ENCODE data around the gene SLC15A3.
A peak's percentile ranks its signal among the peaks of the same experiment; 100 is the strongest.
"Not testable (repeated sequence)": the region's sequence is repeated elsewhere in the genome, so short reads cannot be mapped to it uniquely, and the experiment has no call there.

SLC15A3 gene

DNA sequence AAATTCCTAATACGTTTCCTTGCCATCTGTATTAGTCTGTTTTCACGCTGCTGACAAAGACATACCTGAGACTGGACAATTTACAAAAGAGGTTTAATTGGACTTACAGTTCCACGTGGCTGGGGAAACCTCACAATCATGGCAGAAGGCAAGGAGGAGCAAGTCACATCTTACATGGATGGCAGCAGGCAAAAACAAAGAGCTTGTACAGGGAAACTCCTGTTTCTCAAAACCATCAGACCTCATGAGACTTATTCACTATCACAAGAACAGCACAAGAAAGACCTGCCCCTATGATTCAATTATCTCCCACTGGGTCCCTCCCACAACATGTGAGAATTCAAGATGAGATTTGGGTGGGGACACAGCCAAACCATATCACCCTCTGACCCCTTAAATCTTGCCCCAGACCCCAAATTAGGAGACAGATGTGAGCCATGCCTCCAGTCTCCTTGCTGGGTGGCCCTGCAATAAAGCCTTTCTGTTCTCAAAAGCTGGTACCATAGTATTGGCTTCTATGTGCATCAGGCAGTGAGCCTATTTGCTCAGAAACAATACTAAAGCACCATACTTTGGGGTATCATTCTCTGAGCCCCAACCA is 42.2 kb downstream of the SLC15A3 start:
- Mint-ChIP-seq H3K36me3 (ENCODE audit: insufficient read depth) (peaks cover 15% of the 10 kb centered on the region), H3K27ac (peak overlapping the region in 1 of 2 donors; percentile 28), H3K4me1 (ENCODE audit: low read depth in 2 of 2) (peaks cover 40 to 51% of the 10 kb centered on the region in 2 donors)
- not testable (repeated sequence) for H3K9me3 Mint-ChIP-seq; H3K4me3 Mint-ChIP-seq; H3K27me3 Mint-ChIP-seq; DNase-seq; ATAC-seq (replicated peaks)

DNA sequence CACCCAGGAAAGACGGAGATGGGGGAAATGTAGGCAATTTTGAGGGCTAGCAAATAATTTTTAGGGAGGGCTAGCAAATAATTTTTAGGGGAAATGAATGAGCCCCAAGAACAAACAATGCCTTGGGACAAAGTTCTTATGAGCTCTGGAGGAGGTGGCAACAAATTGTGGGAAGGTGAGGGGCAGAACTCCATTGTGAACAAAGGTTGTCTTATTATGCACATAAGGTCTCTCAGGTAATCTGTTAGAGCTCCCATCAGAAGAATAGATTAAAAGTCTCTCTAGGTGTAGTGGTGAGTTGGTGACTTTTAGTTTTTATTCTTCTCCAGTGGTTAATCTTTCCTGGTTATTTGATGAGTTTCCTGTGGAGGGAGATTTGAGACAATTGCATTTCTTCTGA is 43.2 kb downstream of the SLC15A3 start:
- Mint-ChIP-seq H3K27ac (no peak overlapping the region), H3K9me3 (no peaks in the 10 kb centered on the region), H3K4me1 (ENCODE audit: low read depth in 2 of 2) (peaks cover 40 to 54% of the 10 kb centered on the region in 2 donors), H3K4me3 (no peak overlapping the region), H3K36me3 (ENCODE audit: insufficient read depth) (peaks cover 13% of the 10 kb centered on the region), H3K27me3 (no peaks in the 10 kb centered on the region)
- DNase-seq (no peak), ATAC-seq (replicated peaks) (no peak)

DNA sequence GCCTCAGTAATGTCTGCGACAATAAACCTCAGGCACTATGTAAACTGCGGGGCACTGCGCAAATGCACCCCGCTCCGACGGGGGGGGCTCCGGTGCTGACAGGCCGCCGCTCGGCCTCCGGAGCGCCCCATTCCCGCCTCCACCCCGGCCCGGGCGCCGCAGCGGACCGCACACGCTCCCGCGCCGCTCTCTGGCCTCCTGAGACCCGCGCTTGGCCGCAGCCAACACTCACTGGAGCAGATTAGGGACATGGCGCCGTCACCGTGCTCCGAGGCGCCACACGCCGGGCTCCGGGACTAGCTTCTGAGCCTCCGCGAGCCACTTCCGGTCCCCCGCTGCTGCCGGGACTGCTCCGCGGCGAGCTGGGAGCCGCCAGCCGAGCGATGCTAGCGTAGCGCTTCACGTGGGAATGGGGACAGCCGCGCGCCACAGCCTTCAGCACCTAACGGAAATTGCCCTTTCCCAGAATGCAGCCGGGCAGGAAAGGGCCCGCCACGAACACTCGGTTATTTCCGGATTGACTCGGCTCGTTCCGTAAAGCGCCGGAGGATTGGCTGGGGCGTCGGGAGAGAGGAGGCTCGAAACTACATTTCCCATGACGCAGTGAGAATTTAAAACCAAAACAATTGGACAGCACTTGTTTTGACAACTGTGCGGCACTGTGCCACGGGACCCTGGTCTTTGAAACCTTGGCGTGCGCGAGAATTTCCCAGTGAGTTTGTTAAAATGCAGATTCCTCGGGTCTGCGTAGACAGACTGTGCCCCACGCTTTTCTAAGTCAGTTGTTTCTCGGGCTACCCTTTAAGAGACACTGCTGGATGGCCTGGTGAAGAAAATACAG is 45.6 kb downstream of the SLC15A3 start, which contains the start of gene PRPF19:
Gene PRPF19 (minus strand): TSS at position 454 of the 841 bp plus-strand sequence. CDS start 203 bp downstream, at position 251.
- Mint-ChIP-seq H3K27ac (peak within 1 kb of the TSS; percentile 93), H3K4me1 (ENCODE audit: low read depth in 2 of 2) (peaks cover 29 to 41% of the 10 kb centered on the region in 2 donors), H3K4me3 (peak within 1 kb of the TSS; percentile 93 to 95), H3K9me3 (no peaks in the 10 kb centered on the region), H3K27me3 (no peaks in the 10 kb centered on the region), H3K36me3 (ENCODE audit: insufficient read depth) (peaks cover 18% of the 10 kb centered on the region)
- DNase-seq (peak; percentile 100), ATAC-seq (replicated peaks) (peak; percentile 88)

DNA sequence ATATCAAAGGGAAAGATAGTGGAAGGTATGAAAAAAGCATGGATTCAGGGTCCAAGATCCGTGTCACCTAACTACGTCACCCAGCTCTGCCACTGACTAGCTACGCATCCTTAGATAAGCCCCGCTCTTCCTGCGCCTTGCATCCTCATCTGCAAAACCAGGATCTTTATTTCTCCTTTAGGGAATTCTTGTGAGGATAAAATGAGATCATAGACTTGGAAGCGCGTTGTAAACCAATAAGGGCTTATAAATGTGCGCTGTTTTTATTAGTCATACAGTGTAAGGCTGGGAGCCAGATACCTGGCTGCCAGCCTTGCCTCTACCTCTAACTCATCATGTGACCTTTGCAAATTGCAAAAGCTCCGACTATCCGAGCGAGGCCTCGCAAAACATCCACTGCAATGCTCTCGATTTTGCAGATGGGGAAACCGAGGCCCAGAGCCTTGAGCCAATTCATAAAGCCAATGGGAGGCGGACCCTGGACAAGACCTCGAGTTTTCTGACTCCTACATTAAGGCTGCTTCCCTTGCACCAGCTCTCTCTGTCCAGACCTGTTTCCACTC is 46.3 kb downstream of the SLC15A3 start:
- H3K9me3 Mint-ChIP-seq: no peaks in the 10 kb centered on the region
- peaks cover 28 to 35% of the 10 kb centered on the region in 2 donors for H3K4me1 Mint-ChIP-seq (ENCODE audit: low read depth in 2 of 2)
- peak overlapping the region; percentile 93 for H3K27ac Mint-ChIP-seq
- DNase-seq (no peak), ATAC-seq (replicated peaks) (no peak)
- no peaks in the 10 kb centered on the region for H3K27me3 Mint-ChIP-seq
- peak overlapping the region; percentile 93 to 95 for H3K4me3 Mint-ChIP-seq
- H3K36me3 Mint-ChIP-seq (ENCODE audit: insufficient read depth): peaks cover 24% of the 10 kb centered on the region

DNA sequence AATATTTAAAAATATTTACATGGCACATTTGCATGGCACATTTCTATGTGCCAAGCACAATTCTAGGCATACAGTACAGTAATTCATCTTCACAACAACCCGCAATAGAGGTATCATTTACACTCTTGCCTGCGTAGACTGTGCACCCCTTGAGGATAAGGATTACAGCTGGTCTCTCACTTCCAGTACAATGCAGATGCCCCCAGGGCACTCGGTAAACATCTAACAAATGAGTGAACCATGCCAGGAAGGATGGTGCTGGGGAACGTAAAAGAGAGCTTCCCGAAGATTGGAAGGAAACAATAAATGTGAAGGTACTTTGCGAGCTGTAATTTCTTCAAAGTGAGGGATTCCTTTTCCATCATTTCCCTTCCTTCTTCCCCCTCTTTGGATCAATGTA is 46.9 kb downstream of the SLC15A3 start:
- Mint-ChIP-seq H3K36me3 (ENCODE audit: insufficient read depth) (peaks cover 29% of the 10 kb centered on the region), H3K9me3 (no peaks in the 10 kb centered on the region), H3K4me3 (peak overlapping the region; percentile 93 to 95), H3K27me3 (no peaks in the 10 kb centered on the region), H3K27ac (peak overlapping the region; percentile 93), H3K4me1 (ENCODE audit: low read depth in 2 of 2) (peaks cover 28 to 34% of the 10 kb centered on the region in 2 donors)
- DNase-seq (no peak), ATAC-seq (replicated peaks) (no peak)

DNA sequence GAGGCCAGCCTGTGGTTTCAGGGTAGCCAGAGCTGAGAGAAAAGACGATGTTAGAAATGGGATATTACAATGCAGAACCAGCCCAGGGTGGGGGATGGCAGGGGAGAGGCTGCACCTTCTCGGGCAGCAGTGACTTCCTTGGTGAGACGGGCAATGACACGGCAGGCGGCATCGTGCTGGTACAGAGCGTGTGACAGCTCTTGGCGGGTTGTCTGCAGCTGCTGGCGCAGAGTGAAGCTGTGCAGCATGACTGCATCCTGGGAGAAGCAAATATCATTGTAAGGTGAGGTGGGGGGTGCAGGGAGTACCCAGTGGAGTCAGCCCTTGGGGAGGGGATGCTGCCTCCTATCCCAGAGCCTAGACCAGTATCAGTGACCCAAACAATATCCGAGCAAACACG is 49.4 kb downstream of the SLC15A3 start:
- Mint-ChIP-seq H3K27me3 (no peaks in the 10 kb centered on the region), H3K4me1 (ENCODE audit: low read depth in 2 of 2) (peaks cover 27 to 34% of the 10 kb centered on the region in 2 donors), H3K9me3 (no peaks in the 10 kb centered on the region), H3K27ac (peak overlapping the region in 1 of 2 donors; percentile 60), H3K36me3 (ENCODE audit: insufficient read depth) (peaks cover 52% of the 10 kb centered on the region), H3K4me3 (no peak overlapping the region)
- DNase-seq (no peak), ATAC-seq (replicated peaks) (no peak)

DNA sequence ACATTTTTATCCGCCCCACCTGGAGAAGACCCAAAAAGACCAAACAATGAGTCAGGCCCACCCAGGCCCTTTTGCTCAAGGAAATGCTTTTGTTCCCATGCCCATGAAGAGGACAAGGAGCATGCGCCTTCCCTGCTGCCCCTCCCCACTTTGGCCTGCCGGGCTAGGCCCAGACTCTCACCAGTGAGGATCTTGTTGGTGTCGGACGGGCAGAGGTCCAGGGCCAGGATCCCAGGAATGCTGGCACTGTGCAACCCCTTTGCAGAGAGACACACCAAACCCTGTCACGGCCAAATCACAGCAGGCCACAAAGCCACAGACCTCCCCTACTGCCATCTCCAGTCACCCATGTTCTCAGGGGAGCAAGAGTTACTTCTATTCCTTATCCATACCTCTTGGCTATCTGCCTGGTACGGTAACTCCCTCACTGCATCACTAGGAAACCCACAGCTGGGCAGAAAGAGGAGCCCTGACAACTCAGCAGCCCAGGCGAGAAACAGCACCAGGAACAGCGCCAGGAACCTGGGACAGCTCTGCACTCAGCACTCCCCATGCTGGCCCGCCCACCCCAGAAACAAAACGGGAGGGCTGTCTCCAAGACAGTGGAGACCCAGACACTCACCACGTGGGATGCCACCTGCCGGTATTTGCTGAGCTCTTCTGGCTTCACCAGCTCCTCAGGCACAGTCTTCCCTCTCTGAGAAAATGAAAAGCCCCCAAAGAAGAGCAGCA is 51.1 kb downstream of the SLC15A3 start:
- Mint-ChIP-seq H3K27ac (no peak overlapping the region), H3K4me1 (ENCODE audit: low read depth in 2 of 2) (peaks cover 21 to 26% of the 10 kb centered on the region in 2 donors), H3K36me3 (ENCODE audit: insufficient read depth) (peaks cover 62% of the 10 kb centered on the region), H3K27me3 (no peaks in the 10 kb centered on the region), H3K9me3 (no peaks in the 10 kb centered on the region), H3K4me3 (no peak overlapping the region)
- ATAC-seq (replicated peaks) (no peak), DNase-seq (no peak)

DNA sequence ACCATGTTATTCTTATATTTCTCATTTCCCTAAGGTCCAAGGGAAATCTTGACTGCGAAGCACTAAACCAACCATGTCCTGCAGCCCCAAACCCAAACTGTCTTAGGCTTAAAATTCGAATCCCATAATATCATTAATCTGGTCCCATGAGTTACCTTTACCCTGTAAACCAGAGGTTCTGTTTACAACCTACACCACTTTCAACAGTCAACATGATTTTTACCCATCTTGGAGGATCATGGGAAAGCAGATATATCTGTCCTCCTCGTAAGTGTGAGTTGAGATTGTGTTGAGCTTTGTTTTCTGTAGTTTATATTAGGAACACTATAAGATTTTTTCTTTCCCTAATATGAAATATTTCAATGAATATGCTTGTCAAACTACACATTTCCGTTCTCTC is 52.0 kb downstream of the SLC15A3 start:
- Mint-ChIP-seq H3K27me3 (no peaks in the 10 kb centered on the region), H3K36me3 (ENCODE audit: insufficient read depth) (peaks cover 71% of the 10 kb centered on the region), H3K27ac (no peak overlapping the region), H3K4me1 (ENCODE audit: low read depth in 2 of 2) (peaks cover 15 to 19% of the 10 kb centered on the region in 2 donors), H3K4me3 (no peak overlapping the region), H3K9me3 (no peaks in the 10 kb centered on the region)
- ATAC-seq (replicated peaks): no peak
- no peak for DNase-seq

DNA sequence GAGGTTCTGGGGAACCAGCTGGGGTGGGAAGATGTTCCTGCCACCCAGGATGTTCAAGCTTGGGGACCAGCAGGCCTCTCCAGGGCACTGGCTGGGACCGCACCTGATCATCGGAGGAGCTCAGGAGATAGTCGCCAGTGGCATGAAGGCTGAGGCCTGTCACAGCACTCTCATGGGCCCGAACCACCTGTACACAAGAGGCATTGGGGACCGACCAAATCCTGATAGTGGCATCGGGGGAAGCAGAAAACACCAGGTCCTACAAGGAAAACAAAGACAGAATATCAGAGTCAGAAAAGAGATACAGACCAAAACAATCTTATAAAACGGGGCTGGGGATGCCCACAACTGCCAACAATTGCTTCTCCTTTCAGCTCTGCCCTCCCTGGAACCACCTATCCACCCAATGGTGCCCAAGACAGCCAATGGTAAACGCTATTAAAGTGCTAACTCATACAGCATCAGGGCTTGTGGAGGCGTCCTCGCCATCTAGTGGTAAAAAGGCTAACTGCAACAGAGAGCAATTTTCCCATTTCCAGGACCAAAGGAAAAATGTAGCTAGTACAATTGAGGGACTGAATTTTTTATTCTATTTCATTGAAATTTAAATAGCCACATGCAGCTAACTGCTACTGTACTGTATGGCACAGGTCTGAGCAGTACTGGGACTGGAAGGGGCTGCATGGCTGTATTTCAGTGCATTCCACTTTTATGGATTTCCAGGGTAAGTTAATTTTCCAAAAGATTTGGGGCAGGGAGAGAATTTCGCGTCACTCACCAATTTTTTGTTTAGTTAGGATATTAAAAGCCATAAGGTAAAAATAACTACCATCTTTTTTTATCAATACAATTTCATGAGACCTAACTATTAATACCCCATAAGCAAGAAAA is 52.7 kb downstream of the SLC15A3 start:
- no peaks in the 10 kb centered on the region for H3K9me3 Mint-ChIP-seq
- ATAC-seq (replicated peaks) (peak; percentile 83), DNase-seq (peak in 1 of 3 experiments; percentile 35)
- H3K27ac Mint-ChIP-seq: no peak overlapping the region
- H3K4me3 Mint-ChIP-seq: no peak overlapping the region
- H3K4me1 Mint-ChIP-seq (ENCODE audit: low read depth in 2 of 2): peaks cover 10 to 15% of the 10 kb centered on the region in 2 donors
- no peaks in the 10 kb centered on the region for H3K27me3 Mint-ChIP-seq
- peaks cover 74% of the 10 kb centered on the region for H3K36me3 Mint-ChIP-seq (ENCODE audit: insufficient read depth)

DNA sequence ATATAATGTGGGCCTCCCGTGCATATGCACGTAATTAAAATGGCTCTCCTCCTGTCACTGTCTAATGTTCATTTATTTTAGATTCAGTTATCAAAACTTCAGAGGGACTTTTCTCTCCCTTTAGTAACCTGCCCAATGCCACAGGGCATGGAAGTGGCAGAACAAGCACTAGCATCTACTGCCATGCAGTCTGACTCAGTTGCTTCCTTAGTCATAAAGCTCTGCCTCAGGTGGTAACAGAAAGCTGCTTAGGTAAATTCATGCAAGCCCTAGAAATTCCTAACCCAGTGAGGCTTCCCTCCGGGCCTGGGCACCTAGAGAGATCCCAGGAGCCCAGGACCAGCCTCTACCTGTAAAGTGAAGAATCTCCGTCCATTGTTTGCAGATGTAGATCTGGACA is 54.5 kb downstream of the SLC15A3 start:
- DNase-seq (no peak), ATAC-seq (replicated peaks) (no peak)
- Mint-ChIP-seq H3K4me3 (peak overlapping the region in 1 of 2 donors; percentile 36), H3K9me3 (no peaks in the 10 kb centered on the region), H3K27ac (no peak overlapping the region), H3K27me3 (no peaks in the 10 kb centered on the region), H3K36me3 (ENCODE audit: insufficient read depth) (peaks cover 81% of the 10 kb centered on the region), H3K4me1 (ENCODE audit: low read depth in 2 of 2) (peaks cover 3% of the 10 kb centered on the region in 2 donors)

DNA sequence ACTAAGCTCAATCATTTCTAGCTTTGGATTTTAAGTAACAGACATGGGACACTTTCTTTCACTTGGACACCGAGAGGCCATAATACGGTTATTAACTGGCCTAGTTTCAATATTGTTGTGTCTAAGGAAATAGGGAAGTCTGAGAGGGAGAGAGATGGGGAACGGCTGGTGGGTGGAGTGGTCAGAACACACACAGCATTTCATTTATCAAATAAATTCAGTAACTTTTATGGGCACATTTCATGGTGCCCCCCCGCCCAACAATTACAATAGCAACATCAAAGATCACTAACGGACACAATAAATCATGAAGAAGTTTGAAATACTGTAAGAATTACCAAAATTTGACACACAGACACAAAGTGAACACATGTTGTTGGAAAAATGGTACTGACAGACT is 56.3 kb downstream of the SLC15A3 start:
- H3K4me1 Mint-ChIP-seq (ENCODE audit: low read depth in 2 of 2): peaks cover 3 to 4% of the 10 kb centered on the region in 2 donors
- H3K27me3 Mint-ChIP-seq: no peaks in the 10 kb centered on the region

DNA sequence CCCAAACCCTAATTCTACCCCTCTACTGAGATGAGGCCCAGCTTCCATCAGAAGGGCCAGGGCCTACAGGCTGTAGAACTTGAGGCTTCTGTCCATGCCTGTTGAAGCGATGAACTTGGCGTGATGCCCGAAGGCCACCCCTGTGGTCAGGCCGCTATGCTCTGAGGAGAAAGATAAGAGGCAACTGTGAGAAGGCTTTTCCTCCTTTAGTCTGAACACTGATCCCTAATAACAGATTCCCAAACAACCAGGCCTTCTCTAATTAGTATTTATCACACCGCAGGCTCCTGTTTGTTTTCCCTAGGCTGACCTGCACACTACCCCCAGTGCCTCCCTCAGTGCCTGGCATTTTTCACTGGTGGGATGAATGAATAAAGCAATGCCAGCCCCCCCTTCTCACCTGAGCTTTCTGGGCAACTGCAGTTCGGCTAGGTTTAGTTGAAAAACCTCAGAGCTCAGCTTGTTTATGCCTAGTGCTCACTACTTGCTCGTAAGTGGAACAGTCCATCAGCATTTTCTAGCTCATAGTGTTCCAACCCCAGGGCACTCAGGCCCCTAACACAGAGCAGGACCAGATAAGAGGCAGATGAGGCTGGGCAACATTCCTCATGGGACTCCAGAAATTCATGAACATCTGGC is 60.8 kb downstream of the SLC15A3 start:
- Mint-ChIP-seq H3K4me1 (ENCODE audit: low read depth in 2 of 2) (peaks cover 0 to 4% of the 10 kb centered on the region in 2 donors), H3K36me3 (ENCODE audit: insufficient read depth) (peaks cover 41% of the 10 kb centered on the region), H3K4me3 (no peak overlapping the region), H3K9me3 (no peaks in the 10 kb centered on the region), H3K27ac (no peak overlapping the region), H3K27me3 (no peaks in the 10 kb centered on the region)
- ATAC-seq (replicated peaks) (no peak), DNase-seq (no peak)

More for the DNA sequence above, 56.3 kb downstream of the SLC15A3 start:
- no peak for DNase-seq
- Mint-ChIP-seq H3K9me3 (no peaks in the 10 kb centered on the region), H3K4me3 (no peak overlapping the region), H3K36me3 (ENCODE audit: insufficient read depth) (peaks cover 78% of the 10 kb centered on the region), H3K27ac (no peak overlapping the region)
- ATAC-seq (replicated peaks): no peak

Measured in effector memory CD8-positive, alpha-beta T cell (primary cell).